Measurements from ENCODE around the gene LAYN. TPM values are rescaled to one million over a fixed set of nuclear protein-coding genes. Genes with fewer than 3 reads are reported as not detected.

Gene LAYN, protein sequence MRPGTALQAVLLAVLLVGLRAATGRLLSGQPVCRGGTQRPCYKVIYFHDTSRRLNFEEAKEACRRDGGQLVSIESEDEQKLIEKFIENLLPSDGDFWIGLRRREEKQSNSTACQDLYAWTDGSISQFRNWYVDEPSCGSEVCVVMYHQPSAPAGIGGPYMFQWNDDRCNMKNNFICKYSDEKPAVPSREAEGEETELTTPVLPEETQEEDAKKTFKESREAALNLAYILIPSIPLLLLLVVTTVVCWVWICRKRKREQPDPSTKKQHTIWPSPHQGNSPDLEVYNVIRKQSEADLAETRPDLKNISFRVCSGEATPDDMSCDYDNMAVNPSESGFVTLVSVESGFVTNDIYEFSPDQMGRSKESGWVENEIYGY
- polyA plus RNA-seq (2012; ENCODE audit: insufficient read depth, insufficient read length, low read depth) = 0.65 TPM

DNA sequence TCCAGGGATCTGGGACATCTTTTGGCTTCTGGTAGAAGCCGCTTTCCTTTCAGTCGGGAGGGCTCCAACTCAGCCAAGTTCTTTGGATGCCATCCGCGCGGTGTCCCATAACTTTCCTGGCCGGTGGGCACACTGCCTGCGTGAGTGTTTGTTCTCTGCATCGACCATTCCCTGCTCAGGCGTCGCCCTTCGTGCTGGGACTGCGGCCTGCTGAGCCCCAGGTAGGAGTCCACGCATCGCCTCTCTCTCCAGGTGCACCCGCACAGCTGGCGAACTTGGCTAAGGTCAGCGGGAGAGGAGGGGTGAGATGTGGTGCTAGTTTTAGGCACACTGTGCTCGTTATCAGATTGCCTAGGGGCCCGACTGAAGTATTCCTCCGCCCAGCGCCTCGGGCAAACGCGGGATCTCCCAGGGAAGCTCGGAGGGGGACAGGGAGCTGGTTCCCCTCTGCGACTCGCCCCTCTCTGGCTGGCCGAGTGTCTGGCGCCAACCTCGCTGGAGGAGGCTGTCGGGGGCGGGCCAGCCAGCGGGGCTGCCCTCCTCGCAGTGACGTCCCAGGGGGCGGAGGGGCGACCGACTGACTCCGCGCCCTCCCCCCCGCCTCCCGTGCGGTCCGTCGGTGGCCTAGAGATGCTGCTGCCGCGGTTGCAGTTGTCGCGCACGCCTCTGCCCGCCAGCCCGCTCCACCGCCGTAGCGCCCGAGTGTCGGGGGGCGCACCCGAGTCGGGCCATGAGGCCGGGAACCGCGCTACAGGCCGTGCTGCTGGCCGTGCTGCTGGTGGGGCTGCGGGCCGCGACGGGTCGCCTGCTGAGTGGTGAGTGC, at the start of gene LAYN:
Gene LAYN (plus strand): TSS at position 607 of the 823 bp plus-strand sequence. CDS start 124 bp downstream, at position 731.
- Histone ChIP-seq H3K4me1 (no peaks in the 10 kb centered on the region), H3K9me3 (no peaks in the 10 kb centered on the region; the same call in 1 of the 2 replicates), H3K27me3 (peaks cover 40% of the 10 kb centered on the region), H3K4me3 (ENCODE audit: low read depth, low read length) (peak within 1 kb of the TSS; percentile 47), H3K36me3 (no peaks in the 10 kb centered on the region)
- peak; percentile 76 for DNase-seq
- TF ChIP-seq, protein P1, sequence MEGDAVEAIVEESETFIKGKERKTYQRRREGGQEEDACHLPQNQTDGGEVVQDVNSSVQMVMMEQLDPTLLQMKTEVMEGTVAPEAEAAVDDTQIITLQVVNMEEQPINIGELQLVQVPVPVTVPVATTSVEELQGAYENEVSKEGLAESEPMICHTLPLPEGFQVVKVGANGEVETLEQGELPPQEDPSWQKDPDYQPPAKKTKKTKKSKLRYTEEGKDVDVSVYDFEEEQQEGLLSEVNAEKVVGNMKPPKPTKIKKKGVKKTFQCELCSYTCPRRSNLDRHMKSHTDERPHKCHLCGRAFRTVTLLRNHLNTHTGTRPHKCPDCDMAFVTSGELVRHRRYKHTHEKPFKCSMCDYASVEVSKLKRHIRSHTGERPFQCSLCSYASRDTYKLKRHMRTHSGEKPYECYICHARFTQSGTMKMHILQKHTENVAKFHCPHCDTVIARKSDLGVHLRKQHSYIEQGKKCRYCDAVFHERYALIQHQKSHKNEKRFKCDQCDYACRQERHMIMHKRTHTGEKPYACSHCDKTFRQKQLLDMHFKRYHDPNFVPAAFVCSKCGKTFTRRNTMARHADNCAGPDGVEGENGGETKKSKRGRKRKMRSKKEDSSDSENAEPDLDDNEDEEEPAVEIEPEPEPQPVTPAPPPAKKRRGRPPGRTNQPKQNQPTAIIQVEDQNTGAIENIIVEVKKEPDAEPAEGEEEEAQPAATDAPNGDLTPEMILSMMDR (IDR thresholded peaks at IDR 0.05; ENCODE audit: low read depth, low read length) = no peak

DNA sequence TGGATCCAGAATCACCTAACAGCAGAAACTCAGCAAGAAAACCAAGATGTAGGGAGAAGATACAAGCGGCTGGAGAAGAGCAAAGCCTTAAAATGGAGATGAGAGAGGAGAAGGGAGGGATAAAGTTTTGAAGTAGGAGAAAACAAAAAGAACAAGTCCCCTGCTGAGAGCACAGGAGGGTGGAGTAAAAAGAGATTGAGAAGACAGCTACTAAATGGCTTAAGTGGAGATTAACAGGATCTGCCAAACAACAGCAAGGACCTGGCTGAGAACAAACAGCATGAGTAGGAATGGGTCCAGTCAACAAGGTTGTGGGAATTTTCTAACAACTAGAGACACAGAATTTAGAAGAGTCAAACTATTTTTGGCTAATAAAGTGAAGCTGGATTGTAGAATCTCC, 46.5 kb upstream of the LAYN start:
- no peaks in the 10 kb centered on the region for H3K9me3 ChIP-seq
- DNase-seq = no peak
- TF ChIP-seq, protein P1 (IDR thresholded peaks at IDR 0.05; ENCODE audit: low read depth, low read length) = no peak

DNA sequence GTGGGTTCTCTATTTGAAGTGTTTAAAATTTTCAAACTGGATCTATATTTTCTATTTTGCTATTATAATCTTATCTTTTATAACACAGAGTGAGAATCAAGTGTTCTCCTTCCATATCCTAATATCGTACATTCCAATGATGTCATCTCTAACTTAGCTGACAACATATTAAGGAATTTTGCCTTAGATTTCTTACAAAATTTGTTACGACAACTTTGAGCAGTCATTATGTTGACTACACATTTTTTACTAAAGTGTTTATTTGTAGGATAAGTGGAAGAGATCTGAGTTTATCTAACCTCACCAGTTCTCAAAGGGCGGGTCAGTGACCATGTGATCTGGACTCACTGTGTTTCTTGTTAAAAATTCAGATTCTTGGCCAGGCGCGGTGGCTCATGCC, 41.0 kb upstream of the LAYN start:
- no peaks in the 10 kb centered on the region for H3K4me1 ChIP-seq
- H3K4me3 ChIP-seq (ENCODE audit: low read depth, low read length) = no peak overlapping the region
- TF ChIP-seq, protein P1 (IDR thresholded peaks at IDR 0.05; ENCODE audit: low read depth, low read length) = no peak
- no peaks in the 10 kb centered on the region for H3K9me3 ChIP-seq
- peaks cover 41% of the 10 kb centered on the region for H3K27me3 ChIP-seq
- no peak for DNase-seq
- no peaks in the 10 kb centered on the region for H3K36me3 ChIP-seq

More for the DNA sequence above, 46.5 kb upstream of the LAYN start:
- peaks cover 30% of the 10 kb centered on the region for H3K27me3 ChIP-seq
- no peaks in the 10 kb centered on the region for H3K4me1 ChIP-seq
- H3K36me3 ChIP-seq = no peaks in the 10 kb centered on the region
- no peak overlapping the region for H3K4me3 ChIP-seq (ENCODE audit: low read depth, low read length)

- Histone ChIP-seq H3K4me3 (ENCODE audit: low read depth, low read length) (no peak overlapping the region), H3K9me3 (no peaks in the 10 kb centered on the region), H3K27me3 (peaks cover 43% of the 10 kb centered on the region), H3K4me1 (no peaks in the 10 kb centered on the region), H3K36me3 (no peaks in the 10 kb centered on the region)
- TF ChIP-seq, protein P1 (IDR thresholded peaks at IDR 0.05; ENCODE audit: low read depth, low read length) = no peak
- DNase-seq = no peak
Measured at GRCh38 chr11:111500481-111500880, 40.0 kb upstream of the LAYN start.

GRCh38 chr11:111502611-111503010, 37.9 kb upstream of the LAYN start:
- no peaks in the 10 kb centered on the region for H3K36me3 ChIP-seq
- no peaks in the 10 kb centered on the region for H3K4me1 ChIP-seq
- peaks cover 39% of the 10 kb centered on the region for H3K27me3 ChIP-seq
- no peak overlapping the region for H3K4me3 ChIP-seq (ENCODE audit: low read depth, low read length)
- no peak for DNase-seq
- no peaks in the 10 kb centered on the region for H3K9me3 ChIP-seq
- TF ChIP-seq, protein P1 (IDR thresholded peaks at IDR 0.05; ENCODE audit: low read depth, low read length) = no peak
